CD14-positive monocyte (primary cell): ENCODE results near the gene WLS. TPM values are rescaled to one million over a fixed set of nuclear protein-coding genes. Genes with fewer than 3 reads are reported as not detected.

Source experiments
- DNase-seq, 3 donors: peaks; one replicate each; pipeline ENCODE4 v3.0.0-alpha.2; 2011 to 2022
- H2AFZ ChIP-seq: 2 replicates; pipeline ENCODE4 v1.6.0; 2012; ENCODE audit warnings: mild to moderate bottlenecking, low read depth, low read length, inconsistent platforms; ENCODE audit not compliant: insufficient read depth, poor library complexity, severe bottlenecking
- H3K27ac ChIP-seq, 2 donors: 1 replicate in 1 of 2; 2 replicates in 1 of 2; pipeline ENCODE4 v1.5.1; 2012 to 2013; ENCODE audit warnings: low read length in 2 of 2, control low read depth in 1 of 2, inconsistent platforms in 1 of 2, low read depth in 1 of 2, mild to moderate bottlenecking in 1 of 2
- H3K27me3 ChIP-seq, 2 donors: one replicate each; pipeline versions ENCODE4 v1.6.0 to v1.6.1; 2011 to 2013; ENCODE audit warnings: low read length in 2 of 2; ENCODE audit not compliant: control insufficient read depth in 2 of 2, insufficient read depth in 2 of 2
- H3K36me3 ChIP-seq, 2 donors: replicated peaks in 1 of 2; 1 replicate in 1 of 2; 2 replicates in 1 of 2; pipeline versions ENCODE4 v1.5.1 to v1.6.1; 2012 to 2013; ENCODE audit warnings: low read length in 2 of 2, control low read depth in 1 of 2, inconsistent platforms in 1 of 2, mild to moderate bottlenecking in 1 of 2; ENCODE audit not compliant: insufficient read depth in 2 of 2, control insufficient read depth in 1 of 2
- H3K4me1 ChIP-seq, 2 donors: 1 replicate in 1 of 2; 2 replicates in 1 of 2; pipeline versions ENCODE4 v1.5.1 to v1.6.1; 2012 to 2013; ENCODE audit warnings: low read length in 2 of 2, control low read depth in 1 of 2, inconsistent platforms in 1 of 2, mild to moderate bottlenecking in 1 of 2, moderate library complexity in 1 of 2; ENCODE audit not compliant: insufficient read depth in 2 of 2, control insufficient read depth in 1 of 2
- H3K4me2 ChIP-seq: replicated peaks from 2 replicates; pipeline ENCODE3; 2012; ENCODE audit warnings: low read length, moderate library complexity, mild to moderate bottlenecking; ENCODE audit not compliant: poor library complexity, severe bottlenecking; ENCODE audit errors: extremely low read depth
- H3K4me3 ChIP-seq, 3 experiments: fragments of 200-600 bp in 1 of 3; sonication (generic) in 1 of 3; replicated peaks in 1 of 3; 1 replicate in 2 of 3; 2 replicates in 1 of 3; pipeline ENCODE4 v1.5.1; 2011 to 2013; ENCODE audit warnings: low read length in 3 of 3, mild to moderate bottlenecking in 3 of 3, control low read depth in 2 of 3, low read depth in 2 of 3, inconsistent platforms in 1 of 3, moderate library complexity in 1 of 3
- H3K79me2 ChIP-seq: 2 replicates; pipeline ENCODE4 v1.6.0; 2012; ENCODE audit warnings: mild to moderate bottlenecking, control low read depth, inconsistent platforms, low read length, moderate library complexity; ENCODE audit not compliant: insufficient read depth
- H3K9ac ChIP-seq: 2 replicates; pipeline ENCODE4 v1.6.0; 2017; ENCODE audit warnings: low read length, mild to moderate bottlenecking; ENCODE audit not compliant: insufficient read depth, poor library complexity, severe bottlenecking
- H3K9me3 ChIP-seq, 2 donors: replicated peaks in 1 of 2; 1 replicate in 1 of 2; 2 replicates in 1 of 2; pipeline versions ENCODE4 v1.5.1 to v1.6.1; 2012 to 2013; ENCODE audit warnings: low read length in 2 of 2, control low read depth in 1 of 2; ENCODE audit not compliant: control insufficient read depth in 1 of 2, insufficient read depth in 1 of 2
- H4K20me1 ChIP-seq: 2 replicates; pipeline ENCODE4 v1.6.0; 2012; ENCODE audit warnings: mild to moderate bottlenecking, low read length, control low read depth, moderate library complexity; ENCODE audit not compliant: insufficient read depth
- H3K27ac Mint-ChIP-seq, 7 donors: one replicate each; pipeline ENCODE4 v1.8.0; 2020; ENCODE audit warnings: mild to moderate bottlenecking in 7 of 7, mixed read lengths in 7 of 7, moderate library complexity in 6 of 7, inconsistent platforms in 2 of 7
- H3K27me3 Mint-ChIP-seq, 3 donors: one replicate each; pipeline ENCODE4 v1.8.0; 2021 to 2022; ENCODE audit warnings: low read depth in 3 of 3, mild to moderate bottlenecking in 3 of 3, mixed read lengths in 3 of 3, moderate library complexity in 3 of 3, inconsistent platforms in 1 of 3
- H3K36me3 Mint-ChIP-seq, 2 donors: one replicate each; pipeline ENCODE4 v1.8.0; 2020; ENCODE audit warnings: mixed read lengths in 2 of 2, inconsistent platforms in 1 of 2, mild to moderate bottlenecking in 1 of 2
- H3K4me1 Mint-ChIP-seq: one replicate; pipeline ENCODE4 v1.8.0; 2020; ENCODE audit warnings: mild to moderate bottlenecking, mixed read lengths
- H3K4me3 Mint-ChIP-seq, 2 donors: one replicate each; pipeline ENCODE4 v1.8.0; 2020; ENCODE audit warnings: mild to moderate bottlenecking in 2 of 2, mixed read lengths in 2 of 2, moderate library complexity in 1 of 2
- H3K9me3 Mint-ChIP-seq, 7 donors: one replicate each; pipeline ENCODE4 v1.8.0; 2020 to 2022; ENCODE audit warnings: mixed read lengths in 7 of 7, mild to moderate bottlenecking in 6 of 7, moderate library complexity in 6 of 7, inconsistent platforms in 2 of 7
- CTCF ChIP-seq: fragments of 200-600 bp; IDR thresholded peaks from one replicate; pipeline ENCODE4 v1.8.0; 2022; ENCODE audit warnings: antibody characterized with exemption, mild to moderate bottlenecking
- WGBS: methylation state at CpG from one replicate; pipeline ENCODE4 v1.1.5; 2013; ENCODE audit warnings: missing lambda C conversion rate; ENCODE audit not compliant: insufficient coverage; 5-methylcytosine and 5-hydroxymethylcytosine counted together
- intact Hi-C, 2 donors: fragments of 100-400 bp; cut with micrococcal nuclease; formaldehyde crosslinking; loops; one replicate each; pipeline versions ENCODE4 v1.15.0 to v1.15.1; 2023
- polyA plus RNA-seq, 3 donors: library from polyadenylated mRNA; depleted of rRNA in 1 of 3; unstranded in 2 of 3; stranded (reverse) in 1 of 3; fragments of 300-500 nt in 2 of 3; fragments of >200 nt in 1 of 3; fragmentation: Illumina TruSeq in 2 of 3; gene quantifications; 1 replicate in 2 of 3; 2 replicates in 1 of 3; pipeline ENCODE4 v1.2.3, GENCODE V29; 2012 to 2021

The WLS gene
- polyA plus RNA-seq, 3 donors = 29.8 to 46.3 (median 34.6) TPM

GRCh38 chr1:68143633-68144032 is 88.7 kb downstream of the WLS start:
- no peak overlapping the region for H3K27ac ChIP-seq
- H4K20me1 ChIP-seq = no peaks in the 10 kb centered on the region
- H3K27ac Mint-ChIP-seq = no peak overlapping the region
- no peaks in the 10 kb centered on the region for H3K4me1 Mint-ChIP-seq
- no peaks in the 10 kb centered on the region for H3K79me2 ChIP-seq
- no peaks in the 10 kb centered on the region for H3K9me3 Mint-ChIP-seq
- H2AFZ ChIP-seq = no peak overlapping the region
- no peak for TF ChIP-seq CTCF
- H3K9me3 ChIP-seq = no peaks in the 10 kb centered on the region
- H3K4me1 ChIP-seq = no peaks in the 10 kb centered on the region
- H3K36me3 Mint-ChIP-seq = peaks cover 51 to 59% of the 10 kb centered on the region in 2 donors
- H3K27me3 ChIP-seq = no peaks in the 10 kb centered on the region
- peaks cover 0 to 2% (median 0%) of the 10 kb centered on the region in 3 donors for H3K27me3 Mint-ChIP-seq
- no peak overlapping the region for H3K4me2 ChIP-seq
- intact Hi-C loops = no loop called here
- H3K4me3 ChIP-seq = no peak overlapping the region
- no peak overlapping the region for H3K4me3 Mint-ChIP-seq
- no peak overlapping the region for H3K9ac ChIP-seq
- peaks cover 42 to 86% of the 10 kb centered on the region in 2 donors for H3K36me3 ChIP-seq
- no CpG with 5 or more reads among the region's 2 CpGs for WGBS
- no peak for DNase-seq

- Mint-ChIP-seq H3K27me3 (no peaks in the 10 kb centered on the region), H3K27ac (peak overlapping the region in 1 of 7 donors; percentile 36), H3K4me1 (no peaks in the 10 kb centered on the region), H3K9me3 (no peaks in the 10 kb centered on the region), H3K4me3 (no peak overlapping the region), H3K36me3 (peaks cover 60 to 69% of the 10 kb centered on the region in 2 donors)
- Histone ChIP-seq H3K79me2 (no peaks in the 10 kb centered on the region), H3K4me1 (no peaks in the 10 kb centered on the region), H3K9ac (no peak overlapping the region), H3K36me3 (peaks cover 37 to 86% of the 10 kb centered on the region in 2 donors), H3K4me3 (no peak overlapping the region), H3K27ac (no peak overlapping the region), H3K27me3 (no peaks in the 10 kb centered on the region), H3K4me2 (no peak overlapping the region), H3K9me3 (no peaks in the 10 kb centered on the region), H2AFZ (no peak overlapping the region), H4K20me1 (no peaks in the 10 kb centered on the region)
- intact Hi-C loops = no loop called here
- WGBS = no CpG with 5 or more reads among the region's 3 CpGs
- no peak for DNase-seq
- no peak for TF ChIP-seq CTCF
Observed at GRCh38 chr1:68142461-68142860, 89.9 kb downstream of the WLS start.
